ENCODE results near the gene DLGAP5. TPM values are rescaled to one million over a fixed set of nuclear protein-coding genes. Genes with fewer than 3 reads are reported as not detected.

DLGAP5 gene
- total RNA-seq, 2 donors from 2014 or later = 0.29 to 0.80 TPM

Other genes with a start within 250 kb of the DLGAP5 start
- gene WDHD1, start 164.5 kb downstream of the DLGAP5 start, total RNA-seq = 1 to 10 TPM; 2.6 TPM
- 10 to 100 TPM; 16.9 to 24.9 TPM for gene SOCS4, start 164.3 kb downstream of the DLGAP5 start, total RNA-seq
- gene MAPK1IP1L, start 139.9 kb downstream of the DLGAP5 start, total RNA-seq = 10 to 100 TPM; 59.9 to 79.5 TPM
- 100 to 1,000 TPM; 121 to 159 TPM for gene LGALS3, start 62.3 kb downstream of the DLGAP5 start, total RNA-seq
- gene FBXO34, start 79.8 kb upstream of the DLGAP5 start, total RNA-seq = 10 to 100 TPM; 18.8 to 23.8 TPM
- 1 to 10 TPM; 6.8 to 8.5 TPM for gene ATG14, start 220.2 kb upstream of the DLGAP5 start, total RNA-seq
- gene TBPL2, start 249.0 kb upstream of the DLGAP5 start, total RNA-seq = not detected